GM23338 (cell line): ENCODE measurements around the gene PTPRQ. TPM values are rescaled to one million over a fixed set of nuclear protein-coding genes. Genes with fewer than 3 reads are reported as not detected.

Source experiments
- ATAC-seq: fragments of 200-7000 bp; cut with Tn5 transposase; 3 replicates; pipeline ENCODE4 v1.9.1; 2020
- DNase-seq: peaks from one replicate; pipeline ENCODE4 v3.0.0-alpha.2; 2015; ENCODE audit warnings: low spot score
- H2AFZ ChIP-seq: fragments of 200-600 bp; sonication (generic); 2 replicates; pipeline ENCODE4 v1.8.0; 2016; ENCODE audit warnings: antibody characterized with exemption, mild to moderate bottlenecking, moderate library complexity
- H3F3A ChIP-seq: fragments of 200-600 bp; sonication (generic); replicated peaks from 2 replicates; pipeline ENCODE4 v1.8.0; 2017; ENCODE audit warnings: antibody characterized with exemption, mixed run types, low read depth
- H3K27ac ChIP-seq: fragments of 200-600 bp; sonication (generic); 2 replicates; pipeline ENCODE4 v1.6.1; 2016; ENCODE audit warnings: low read depth
- H3K27me3 ChIP-seq: fragments of 200-600 bp; sonication (generic); 2 replicates; pipeline ENCODE4 v1.8.0; 2016; ENCODE audit warnings: mild to moderate bottlenecking, mixed run types, moderate library complexity; ENCODE audit not compliant: insufficient read depth
- H3K36me3 ChIP-seq: fragments of 200-600 bp; sonication (generic); 2 replicates; pipeline ENCODE4 v1.8.0; 2016; ENCODE audit warnings: mild to moderate bottlenecking; ENCODE audit not compliant: insufficient read depth
- H3K4me1 ChIP-seq: fragments of 200-600 bp; sonication (generic); 2 replicates; pipeline ENCODE4 v1.8.0; 2016; ENCODE audit warnings: mild to moderate bottlenecking, moderate library complexity; ENCODE audit not compliant: insufficient read depth
- H3K4me2 ChIP-seq: fragments of 200-600 bp; sonication (generic); 2 replicates; pipeline ENCODE4 v1.7.1; 2017; ENCODE audit warnings: mixed run types
- H3K4me3 ChIP-seq: fragments of 200-600 bp; sonication (generic); 2 replicates; pipeline ENCODE4 v1.6.1; 2016; ENCODE audit warnings: mixed run types
- H3K79me2 ChIP-seq: fragments of 200-600 bp; sonication (generic); replicated peaks from 2 replicates; pipeline ENCODE4 v1.8.0; 2017; ENCODE audit warnings: mild to moderate bottlenecking; ENCODE audit not compliant: insufficient read depth
- H3K9me2 ChIP-seq: fragments of 200-600 bp; sonication (generic); 2 replicates; pipeline ENCODE4 v1.8.0; 2017; ENCODE audit not compliant: insufficient read depth
- H4K20me1 ChIP-seq: fragments of 200-600 bp; sonication (generic); replicated peaks from 2 replicates; pipeline ENCODE4 v1.8.0; 2017; ENCODE audit warnings: mild to moderate bottlenecking; ENCODE audit not compliant: insufficient read depth
- H3K27ac Mint-ChIP-seq: 2 replicates; pipeline ENCODE4 v1.8.0; 2020; ENCODE audit warnings: inconsistent platforms, mild to moderate bottlenecking, moderate library complexity, mixed read lengths
- H3K27me3 Mint-ChIP-seq: 3 replicates; pipeline ENCODE4 v1.8.0; 2022; ENCODE audit warnings: low read depth, mild to moderate bottlenecking, moderate library complexity, mixed read lengths, inconsistent platforms; ENCODE audit not compliant: insufficient read depth, poor library complexity
- H3K36me3 Mint-ChIP-seq: 3 replicates; pipeline ENCODE4 v1.8.0; 2021; ENCODE audit warnings: low read depth, mild to moderate bottlenecking, inconsistent platforms, moderate library complexity, mixed read lengths
- H3K4me1 Mint-ChIP-seq: 3 replicates; pipeline ENCODE4 v1.8.0; 2020; ENCODE audit warnings: mild to moderate bottlenecking, inconsistent platforms, mixed read lengths
- H3K4me3 Mint-ChIP-seq: 3 replicates; pipeline ENCODE4 v1.8.0; 2021; ENCODE audit warnings: moderate library complexity, mild to moderate bottlenecking, inconsistent platforms, mixed read lengths
- H3K9me3 Mint-ChIP-seq: 3 replicates; pipeline ENCODE4 v1.8.0; 2020; ENCODE audit warnings: moderate library complexity, mild to moderate bottlenecking, inconsistent platforms, mixed read lengths
- CREB1 ChIP-seq: fragments of 250-450 bp; sonication (Bioruptor Pico); IDR thresholded peaks from 2 replicates; pipeline ENCODE4 v1.5.0; 2020; ENCODE audit warnings: low read depth, mild to moderate bottlenecking, moderate library complexity
- ETS1 ChIP-seq: IDR thresholded peaks from 2 replicates; pipeline ENCODE4 v1.6.1; 2016; ENCODE audit warnings: antibody characterized with exemption
- NANOG ChIP-seq: IDR thresholded peaks from 2 replicates; pipeline ENCODE4 v1.6.1; 2016; ENCODE audit warnings: antibody characterized with exemption, borderline replicate concordance
- POLR2AphosphoS5 ChIP-seq: IDR thresholded peaks from 2 replicates; pipeline ENCODE4 v1.6.1; 2016; ENCODE audit warnings: antibody characterized with exemption, low read depth
- ZNF331 ChIP-seq: fragments of 250-450 bp; sonication (Bioruptor Pico); IDR thresholded peaks from 2 replicates; pipeline ENCODE4 v1.5.0; 2020; ENCODE audit warnings: low read depth, mild to moderate bottlenecking, moderate library complexity
- ZNF462 ChIP-seq: fragments of 250-450 bp; sonication (Bioruptor Pico); IDR thresholded peaks from 2 replicates; pipeline ENCODE4 v1.5.0; 2020; ENCODE audit warnings: mild to moderate bottlenecking, moderate library complexity
- polyA plus RNA-seq: library from polyadenylated mRNA; unstranded; fragments of >200 nt; fragmentation: Nextera tagmentation; extraction: Ambion mirVana; gene quantifications from 2 replicates; pipeline ENCODE4 v1.2.1, GENCODE V29; 2016
- total RNA-seq: library from RNA; depleted of rRNA; stranded (reverse); fragments of >200 nt; shearing (Covaris generic); gene quantifications from 2 replicates; pipeline ENCODE4 v1.2.3, GENCODE V29; 2014

The PTPRQ gene
- total and polyA plus RNA-seq, 2 experiments from 2014 or later, result not detected

- Histone ChIP-seq H3K27me3 (peaks cover 96% of the 10 kb centered on the region), H3K27ac (no peak overlapping the region), H3K36me3 (no peaks in the 10 kb centered on the region), H3K79me2 (no peaks in the 10 kb centered on the region), H3K4me3 (peak overlapping the region; percentile 50), H2AFZ (peak overlapping the region; percentile 21; the same call in 1 of the 2 replicates), H3K4me1 (peaks cover 70% of the 10 kb centered on the region), H3K4me2 (peak overlapping the region; percentile 78), H3K9me2 (no peaks in the 10 kb centered on the region), H3F3A (peaks cover 6% of the 10 kb centered on the region; the same call in 1 of the 2 replicates), H4K20me1 (peaks cover 3% of the 10 kb centered on the region; the same call in 1 of the 2 replicates)
- TF ChIP-seq ETS1 (no peak), CREB1 (no peak), NANOG (no peak), ZNF462 (CRISPR knock-in tag) (no peak), POLR2AphosphoS5 (no peak), ZNF331 (CRISPR knock-in tag) (no peak)
- ATAC-seq (peak; percentile 68), DNase-seq (peak; percentile 79)
- Mint-ChIP-seq H3K9me3 (no peaks in the 10 kb centered on the region), H3K4me3 (peak overlapping the region; percentile 74), H3K27me3 (peaks cover 60% of the 10 kb centered on the region), H3K27ac (no peak overlapping the region), H3K4me1 (peaks cover 59% of the 10 kb centered on the region), H3K36me3 (no peaks in the 10 kb centered on the region)
Measured at GRCh38 chr12:80714055-80714454, 270.0 kb downstream of the PTPRQ start.
